K562 (cell line): ENCODE measurements around the gene LY6G6F. TPM values are rescaled to one million over a fixed set of nuclear protein-coding genes. Genes with fewer than 3 reads are reported as not detected.

ENCODE experiments used
- KLF6 ChIP-seq: fragments of 250-450 bp; sonication (Bioruptor Pico); IDR thresholded peaks from 2 replicates; pipeline ENCODE4 v1.4.0; 2020; ENCODE audit warnings: mild to moderate bottlenecking, moderate library complexity, borderline replicate concordance
- RAD21 ChIP-seq, 2 experiments: fragments of 250-450 bp in 1 of 2; fragments of 450-650 bp in 1 of 2; sonication (Bioruptor Pico) in 1 of 2; formaldehyde crosslinking in 1 of 2; IDR thresholded peaks in 1 of 2; conservative IDR thresholded peaks in 1 of 2; 2 replicates each; pipeline versions ENCODE4 v1.4.0 to v1.8.0; 2020 to 2022; ENCODE audit warnings: mild to moderate bottlenecking in 2 of 2, moderate library complexity in 1 of 2
- SOX6 ChIP-seq: fragments of 450-650 bp; IDR thresholded peaks from 2 replicates; pipeline ENCODE4 v1.6.1; 2014; ENCODE audit warnings: mild to moderate bottlenecking
- SRF ChIP-seq, 2 experiments: fragments of 250-450, 450-650 bp in 1 of 2; sonication (Bioruptor Pico) in 1 of 2; sonication (generic) in 1 of 2; formaldehyde crosslinking; IDR thresholded peaks; 2 replicates each; pipeline versions ENCODE4 v1.5.0 to v1.5.1; 2020 to 2022; ENCODE audit warnings: mild to moderate bottlenecking in 1 of 2, missing genetic modification reagents in 1 of 2
- ZNF143 ChIP-seq: sonication (generic); formaldehyde crosslinking; IDR thresholded peaks from 2 replicates; pipeline ENCODE4 v1.9.0; 2022; ENCODE audit warnings: mild to moderate bottlenecking, missing genetic modification reagents
- ZNF174 ChIP-seq: fragments of 250-450 bp; sonication (Bioruptor Pico); IDR thresholded peaks from 2 replicates; pipeline ENCODE4 v1.4.0; 2020; ENCODE audit warnings: mild to moderate bottlenecking
- ZNF696 ChIP-seq: fragments of 250-450 bp; sonication (Bioruptor Pico); conservative IDR thresholded peaks from 2 replicates; pipeline ENCODE4 v1.4.0; 2020; ENCODE audit warnings: mild to moderate bottlenecking, moderate library complexity
- ZNF75A ChIP-seq: fragments of 450-650 bp; formaldehyde crosslinking; IDR thresholded peaks from 2 replicates; pipeline ENCODE4 v1.4.0; 2020; ENCODE audit warnings: mild to moderate bottlenecking
- polyA plus RNA-seq, 8 experiments: library from polyadenylated mRNA; depleted of rRNA in 4 of 8; stranded (reverse) in 5 of 8; unstranded in 3 of 8; fragments of >200 nt; fragmentation: Nextera tagmentation in 2 of 8; fragmentation: Illumina TruSeq in 1 of 8; extraction: Ambion mirVana in 2 of 8; extraction: Trizol in 1 of 8; gene quantifications; 2 replicates each; pipeline versions ENCODE4 v1.2.1 to v1.2.3, GENCODE V29; 2011 to 2014; ENCODE audit warnings: inconsistent platforms in 1 of 8, missing spikeins in 1 of 8
- total RNA-seq, 7 experiments: library from RNA; depleted of rRNA in 6 of 7; stranded (reverse); fragments of >200 nt in 6 of 7; fragmentation: Illumina TruSeq in 2 of 7; extraction: Trizol in 2 of 7; gene quantifications; 2 replicates each; pipeline versions ENCODE4 v1.2.1 to v1.2.3, GENCODE V29; 2011 to 2021; ENCODE audit warnings: low replicate concordance in 1 of 7
- TF ChIP-seq, protein P1 (sequence below): sonication (generic); IDR thresholded peaks from 2 replicates; pipeline ENCODE4 v1.6.1; 2016
- TF ChIP-seq, protein P2 (sequence below): fragments of 250-450 bp; sonication (Bioruptor Pico); IDR thresholded peaks from 2 replicates; pipeline ENCODE4 v1.9.0; 2021; ENCODE audit warnings: mild to moderate bottlenecking
- TF ChIP-seq, protein P3 (sequence below): fragments of 200-600 bp; sonication (generic); IDR thresholded peaks from one replicate; pipeline ENCODE4 v1.6.1; 2012; ENCODE audit warnings: mild to moderate bottlenecking, low read depth, low read length, inconsistent platforms
- TF ChIP-seq, protein P4 (sequence below): fragments of 450-650 bp; conservative IDR thresholded peaks from 2 replicates; pipeline ENCODE4 v1.6.1; 2016; ENCODE audit warnings: missing genetic modification characterization, low read depth, mild to moderate bottlenecking, missing compliant biosample characterization, moderate library complexity

LY6G6F gene
- total and polyA plus RNA-seq, 9 of the 15 experiments (the other 6 are each of a cell fraction or from before 2014, with no cell fraction given) = 0.14 to 0.50 (median 0.28) TPM; not detected in 2

DNA sequence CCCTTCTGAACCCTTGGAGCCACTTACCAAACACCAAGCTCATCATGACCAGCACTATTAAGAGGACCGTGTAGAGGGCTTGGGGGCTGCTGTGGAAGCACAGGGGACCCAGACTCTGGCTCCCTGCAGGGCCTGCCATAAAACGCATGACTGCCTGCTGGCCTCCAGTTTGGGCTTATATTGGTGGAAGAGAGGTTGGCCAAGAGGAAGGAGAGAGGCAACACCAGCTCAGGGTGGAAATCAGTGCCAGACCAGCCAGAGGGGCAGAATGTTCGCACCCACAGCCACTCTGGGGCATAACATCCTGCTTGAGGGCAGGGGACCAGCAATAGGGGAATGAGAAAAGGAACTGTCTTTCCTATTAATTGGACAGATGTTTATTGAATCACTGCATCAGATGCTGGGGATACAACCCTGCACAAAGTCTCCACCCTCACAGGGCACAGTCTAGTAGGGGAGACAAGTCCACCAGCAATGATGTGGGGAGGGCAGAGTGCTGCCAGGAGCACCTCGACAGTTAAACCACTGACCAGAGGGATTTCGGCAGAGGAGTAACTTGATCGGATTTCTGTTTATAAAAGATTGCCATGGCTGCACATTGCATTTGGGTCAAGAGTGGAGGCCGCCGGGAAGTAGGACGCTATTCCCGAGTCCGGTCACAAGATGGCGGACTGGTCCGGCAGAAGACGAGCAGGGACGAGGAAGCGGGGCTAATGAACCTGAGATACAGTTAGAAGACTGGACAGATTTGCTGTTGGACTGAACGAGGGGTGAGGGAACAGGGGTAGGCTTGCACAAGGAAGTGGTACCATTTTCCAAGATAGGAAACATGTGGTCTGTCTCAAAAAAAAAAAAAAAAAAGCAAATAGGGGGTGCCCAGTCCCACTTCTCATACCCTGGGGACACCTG lies 26.2 kb upstream of the LY6G6F start, which contains the start of gene LY6G5C (continued):
- TF ChIP-seq SOX6 (0 out of 2 replicates have a peak, but pooled peaks have one; percentile 8), ZNF174 (CRISPR knock-in tag) (no peak), ZNF143 (0 out of 2 replicates have a peak, but pooled peaks have one; percentile 12), ZNF696 (CRISPR knock-in tag) (no peak), ZNF75A (CRISPR knock-in tag) (no peak), KLF6 (CRISPR knock-in tag) (no peak), SRF (CRISPR knock-in tag; IDR thresholded peaks at IDR 0.05) (no peak), RAD21 (CRISPR knock-in tag; conservative IDR thresholded peaks at IDR 0.05 in 1 of 2, IDR thresholded peaks at IDR 0.05 in 1 of 2) (peak; percentile 99 to 100)
- TF ChIP-seq, protein P1, sequence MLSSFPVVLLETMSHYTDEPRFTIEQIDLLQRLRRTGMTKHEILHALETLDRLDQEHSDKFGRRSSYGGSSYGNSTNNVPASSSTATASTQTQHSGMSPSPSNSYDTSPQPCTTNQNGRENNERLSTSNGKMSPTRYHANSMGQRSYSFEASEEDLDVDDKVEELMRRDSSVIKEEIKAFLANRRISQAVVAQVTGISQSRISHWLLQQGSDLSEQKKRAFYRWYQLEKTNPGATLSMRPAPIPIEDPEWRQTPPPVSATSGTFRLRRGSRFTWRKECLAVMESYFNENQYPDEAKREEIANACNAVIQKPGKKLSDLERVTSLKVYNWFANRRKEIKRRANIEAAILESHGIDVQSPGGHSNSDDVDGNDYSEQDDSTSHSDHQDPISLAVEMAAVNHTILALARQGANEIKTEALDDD = no peak
- TF ChIP-seq, protein P2, sequence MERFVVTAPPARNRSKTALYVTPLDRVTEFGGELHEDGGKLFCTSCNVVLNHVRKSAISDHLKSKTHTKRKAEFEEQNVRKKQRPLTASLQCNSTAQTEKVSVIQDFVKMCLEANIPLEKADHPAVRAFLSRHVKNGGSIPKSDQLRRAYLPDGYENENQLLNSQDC (CRISPR knock-in tag) = no peak
- TF ChIP-seq, protein P3, sequence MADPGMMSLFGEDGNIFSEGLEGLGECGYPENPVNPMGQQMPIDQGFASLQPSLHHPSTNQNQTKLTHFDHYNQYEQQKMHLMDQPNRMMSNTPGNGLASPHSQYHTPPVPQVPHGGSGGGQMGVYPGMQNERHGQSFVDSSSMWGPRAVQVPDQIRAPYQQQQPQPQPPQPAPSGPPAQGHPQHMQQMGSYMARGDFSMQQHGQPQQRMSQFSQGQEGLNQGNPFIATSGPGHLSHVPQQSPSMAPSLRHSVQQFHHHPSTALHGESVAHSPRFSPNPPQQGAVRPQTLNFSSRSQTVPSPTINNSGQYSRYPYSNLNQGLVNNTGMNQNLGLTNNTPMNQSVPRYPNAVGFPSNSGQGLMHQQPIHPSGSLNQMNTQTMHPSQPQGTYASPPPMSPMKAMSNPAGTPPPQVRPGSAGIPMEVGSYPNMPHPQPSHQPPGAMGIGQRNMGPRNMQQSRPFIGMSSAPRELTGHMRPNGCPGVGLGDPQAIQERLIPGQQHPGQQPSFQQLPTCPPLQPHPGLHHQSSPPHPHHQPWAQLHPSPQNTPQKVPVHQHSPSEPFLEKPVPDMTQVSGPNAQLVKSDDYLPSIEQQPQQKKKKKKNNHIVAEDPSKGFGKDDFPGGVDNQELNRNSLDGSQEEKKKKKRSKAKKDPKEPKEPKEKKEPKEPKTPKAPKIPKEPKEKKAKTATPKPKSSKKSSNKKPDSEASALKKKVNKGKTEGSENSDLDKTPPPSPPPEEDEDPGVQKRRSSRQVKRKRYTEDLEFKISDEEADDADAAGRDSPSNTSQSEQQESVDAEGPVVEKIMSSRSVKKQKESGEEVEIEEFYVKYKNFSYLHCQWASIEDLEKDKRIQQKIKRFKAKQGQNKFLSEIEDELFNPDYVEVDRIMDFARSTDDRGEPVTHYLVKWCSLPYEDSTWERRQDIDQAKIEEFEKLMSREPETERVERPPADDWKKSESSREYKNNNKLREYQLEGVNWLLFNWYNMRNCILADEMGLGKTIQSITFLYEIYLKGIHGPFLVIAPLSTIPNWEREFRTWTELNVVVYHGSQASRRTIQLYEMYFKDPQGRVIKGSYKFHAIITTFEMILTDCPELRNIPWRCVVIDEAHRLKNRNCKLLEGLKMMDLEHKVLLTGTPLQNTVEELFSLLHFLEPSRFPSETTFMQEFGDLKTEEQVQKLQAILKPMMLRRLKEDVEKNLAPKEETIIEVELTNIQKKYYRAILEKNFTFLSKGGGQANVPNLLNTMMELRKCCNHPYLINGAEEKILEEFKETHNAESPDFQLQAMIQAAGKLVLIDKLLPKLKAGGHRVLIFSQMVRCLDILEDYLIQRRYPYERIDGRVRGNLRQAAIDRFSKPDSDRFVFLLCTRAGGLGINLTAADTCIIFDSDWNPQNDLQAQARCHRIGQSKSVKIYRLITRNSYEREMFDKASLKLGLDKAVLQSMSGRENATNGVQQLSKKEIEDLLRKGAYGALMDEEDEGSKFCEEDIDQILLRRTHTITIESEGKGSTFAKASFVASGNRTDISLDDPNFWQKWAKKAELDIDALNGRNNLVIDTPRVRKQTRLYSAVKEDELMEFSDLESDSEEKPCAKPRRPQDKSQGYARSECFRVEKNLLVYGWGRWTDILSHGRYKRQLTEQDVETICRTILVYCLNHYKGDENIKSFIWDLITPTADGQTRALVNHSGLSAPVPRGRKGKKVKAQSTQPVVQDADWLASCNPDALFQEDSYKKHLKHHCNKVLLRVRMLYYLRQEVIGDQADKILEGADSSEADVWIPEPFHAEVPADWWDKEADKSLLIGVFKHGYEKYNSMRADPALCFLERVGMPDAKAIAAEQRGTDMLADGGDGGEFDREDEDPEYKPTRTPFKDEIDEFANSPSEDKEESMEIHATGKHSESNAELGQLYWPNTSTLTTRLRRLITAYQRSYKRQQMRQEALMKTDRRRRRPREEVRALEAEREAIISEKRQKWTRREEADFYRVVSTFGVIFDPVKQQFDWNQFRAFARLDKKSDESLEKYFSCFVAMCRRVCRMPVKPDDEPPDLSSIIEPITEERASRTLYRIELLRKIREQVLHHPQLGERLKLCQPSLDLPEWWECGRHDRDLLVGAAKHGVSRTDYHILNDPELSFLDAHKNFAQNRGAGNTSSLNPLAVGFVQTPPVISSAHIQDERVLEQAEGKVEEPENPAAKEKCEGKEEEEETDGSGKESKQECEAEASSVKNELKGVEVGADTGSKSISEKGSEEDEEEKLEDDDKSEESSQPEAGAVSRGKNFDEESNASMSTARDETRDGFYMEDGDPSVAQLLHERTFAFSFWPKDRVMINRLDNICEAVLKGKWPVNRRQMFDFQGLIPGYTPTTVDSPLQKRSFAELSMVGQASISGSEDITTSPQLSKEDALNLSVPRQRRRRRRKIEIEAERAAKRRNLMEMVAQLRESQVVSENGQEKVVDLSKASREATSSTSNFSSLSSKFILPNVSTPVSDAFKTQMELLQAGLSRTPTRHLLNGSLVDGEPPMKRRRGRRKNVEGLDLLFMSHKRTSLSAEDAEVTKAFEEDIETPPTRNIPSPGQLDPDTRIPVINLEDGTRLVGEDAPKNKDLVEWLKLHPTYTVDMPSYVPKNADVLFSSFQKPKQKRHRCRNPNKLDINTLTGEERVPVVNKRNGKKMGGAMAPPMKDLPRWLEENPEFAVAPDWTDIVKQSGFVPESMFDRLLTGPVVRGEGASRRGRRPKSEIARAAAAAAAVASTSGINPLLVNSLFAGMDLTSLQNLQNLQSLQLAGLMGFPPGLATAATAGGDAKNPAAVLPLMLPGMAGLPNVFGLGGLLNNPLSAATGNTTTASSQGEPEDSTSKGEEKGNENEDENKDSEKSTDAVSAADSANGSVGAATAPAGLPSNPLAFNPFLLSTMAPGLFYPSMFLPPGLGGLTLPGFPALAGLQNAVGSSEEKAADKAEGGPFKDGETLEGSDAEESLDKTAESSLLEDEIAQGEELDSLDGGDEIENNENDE = no peak
- TF ChIP-seq, protein P4, sequence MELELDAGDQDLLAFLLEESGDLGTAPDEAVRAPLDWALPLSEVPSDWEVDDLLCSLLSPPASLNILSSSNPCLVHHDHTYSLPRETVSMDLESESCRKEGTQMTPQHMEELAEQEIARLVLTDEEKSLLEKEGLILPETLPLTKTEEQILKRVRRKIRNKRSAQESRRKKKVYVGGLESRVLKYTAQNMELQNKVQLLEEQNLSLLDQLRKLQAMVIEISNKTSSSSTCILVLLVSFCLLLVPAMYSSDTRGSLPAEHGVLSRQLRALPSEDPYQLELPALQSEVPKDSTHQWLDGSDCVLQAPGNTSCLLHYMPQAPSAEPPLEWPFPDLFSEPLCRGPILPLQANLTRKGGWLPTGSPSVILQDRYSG = no peak
